Upper lobe of left lung (tissue), 4 donors: Measurements from ENCODE around the gene ATIC.

Source experiments
- POLR2A ChIP-seq, 4 donors: fragments of 450-650 bp; IDR thresholded peaks; one replicate each; pipeline ENCODE4 v1.5.1; 2016 to 2017; ENCODE audit warnings: antibody characterized with exemption in 4 of 4, mild to moderate bottlenecking in 2 of 4
- TF ChIP-seq, protein P1 (sequence below), 6 experiments: fragments of 450-650 bp in 4 of 6; fragments of 200-600 bp in 2 of 6; sonication (generic) in 2 of 6; IDR thresholded peaks; one replicate each; pipeline ENCODE4 v1.5.1; 2016 to 2019; ENCODE audit warnings: antibody characterized with exemption in 6 of 6

DNA sequence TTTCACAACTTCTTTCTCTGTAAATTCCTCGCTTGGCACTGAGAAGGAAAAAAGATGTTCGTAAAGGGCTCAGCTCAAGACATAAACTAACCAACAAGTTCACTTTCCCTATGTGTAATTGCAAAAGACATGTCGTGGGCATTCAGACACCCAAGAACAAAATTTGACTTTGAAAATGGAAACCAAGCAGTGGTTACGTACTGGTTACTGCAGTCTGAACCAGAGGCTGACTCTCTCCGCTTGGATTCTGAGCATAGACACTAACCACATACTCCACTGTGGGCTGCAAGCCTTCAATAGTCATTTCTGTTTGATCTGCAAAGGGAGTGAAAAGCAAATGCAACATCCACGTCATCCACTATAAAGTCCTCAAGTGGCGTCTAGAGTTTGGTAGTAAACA lies 70.2 kb downstream of the ATIC start:
- no peak for TF ChIP-seq POLR2A (IDR thresholded peaks at IDR 0.05)
- TF ChIP-seq, protein P1, sequence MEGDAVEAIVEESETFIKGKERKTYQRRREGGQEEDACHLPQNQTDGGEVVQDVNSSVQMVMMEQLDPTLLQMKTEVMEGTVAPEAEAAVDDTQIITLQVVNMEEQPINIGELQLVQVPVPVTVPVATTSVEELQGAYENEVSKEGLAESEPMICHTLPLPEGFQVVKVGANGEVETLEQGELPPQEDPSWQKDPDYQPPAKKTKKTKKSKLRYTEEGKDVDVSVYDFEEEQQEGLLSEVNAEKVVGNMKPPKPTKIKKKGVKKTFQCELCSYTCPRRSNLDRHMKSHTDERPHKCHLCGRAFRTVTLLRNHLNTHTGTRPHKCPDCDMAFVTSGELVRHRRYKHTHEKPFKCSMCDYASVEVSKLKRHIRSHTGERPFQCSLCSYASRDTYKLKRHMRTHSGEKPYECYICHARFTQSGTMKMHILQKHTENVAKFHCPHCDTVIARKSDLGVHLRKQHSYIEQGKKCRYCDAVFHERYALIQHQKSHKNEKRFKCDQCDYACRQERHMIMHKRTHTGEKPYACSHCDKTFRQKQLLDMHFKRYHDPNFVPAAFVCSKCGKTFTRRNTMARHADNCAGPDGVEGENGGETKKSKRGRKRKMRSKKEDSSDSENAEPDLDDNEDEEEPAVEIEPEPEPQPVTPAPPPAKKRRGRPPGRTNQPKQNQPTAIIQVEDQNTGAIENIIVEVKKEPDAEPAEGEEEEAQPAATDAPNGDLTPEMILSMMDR (IDR thresholded peaks at IDR 0.05) = no peak
